Stimulated activated CD4-positive, alpha-beta T cell treated with anti-CD3 and anti-CD28 coated beads, TNF-alpha, amount 100 ng/mL, for 24 hours (primary cell): ENCODE data around the gene PLK5.

ENCODE experiments used
- DNase-seq, 3 experiments: peaks; one replicate each; pipeline ENCODE4 v3.0.0-alpha.2; 2020; ENCODE audit warnings: low read depth in 3 of 3

The PLK5 gene

DNA sequence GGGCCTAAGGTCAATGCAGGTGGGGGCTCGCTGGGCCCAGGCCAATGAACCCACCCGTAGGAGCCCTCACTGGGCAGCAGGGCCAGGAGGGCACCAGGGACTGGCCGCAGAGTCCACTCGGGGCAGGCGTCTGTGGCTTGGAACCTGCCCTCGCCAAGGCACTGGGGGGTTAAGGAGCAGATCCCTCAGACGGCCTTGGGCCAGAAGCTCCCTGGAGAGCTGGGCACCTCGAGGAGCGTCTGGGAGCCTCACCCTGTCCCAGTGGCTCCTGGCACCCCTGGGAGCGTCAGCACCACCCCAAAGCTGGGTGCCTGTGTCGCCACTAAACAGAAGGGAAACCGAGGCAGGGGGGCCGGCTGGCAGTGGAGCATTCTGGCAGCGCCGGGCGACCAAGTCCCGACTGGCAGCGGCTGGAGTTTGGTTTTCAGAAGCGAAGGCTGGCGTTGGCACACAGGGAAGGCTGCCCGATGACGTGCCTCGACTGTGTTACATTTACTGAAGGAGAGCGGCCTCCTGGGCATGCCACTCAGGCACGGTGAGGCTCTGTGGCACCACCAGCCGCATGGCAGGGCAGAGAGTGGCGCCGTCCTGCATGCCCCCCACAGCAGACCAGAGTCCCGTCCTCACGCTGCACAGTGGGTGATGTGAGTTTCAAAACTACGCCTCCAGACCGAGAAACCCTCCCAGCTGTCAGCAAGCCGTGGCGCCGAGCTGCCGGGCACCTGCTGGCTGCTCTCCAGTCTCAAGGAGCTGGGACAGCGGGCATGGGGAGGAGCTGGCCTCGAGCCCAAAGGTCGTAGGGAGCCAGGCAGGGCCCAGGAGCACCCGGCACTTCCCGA, 53.4 kb downstream of the PLK5 start:
- no peak for DNase-seq

DNA sequence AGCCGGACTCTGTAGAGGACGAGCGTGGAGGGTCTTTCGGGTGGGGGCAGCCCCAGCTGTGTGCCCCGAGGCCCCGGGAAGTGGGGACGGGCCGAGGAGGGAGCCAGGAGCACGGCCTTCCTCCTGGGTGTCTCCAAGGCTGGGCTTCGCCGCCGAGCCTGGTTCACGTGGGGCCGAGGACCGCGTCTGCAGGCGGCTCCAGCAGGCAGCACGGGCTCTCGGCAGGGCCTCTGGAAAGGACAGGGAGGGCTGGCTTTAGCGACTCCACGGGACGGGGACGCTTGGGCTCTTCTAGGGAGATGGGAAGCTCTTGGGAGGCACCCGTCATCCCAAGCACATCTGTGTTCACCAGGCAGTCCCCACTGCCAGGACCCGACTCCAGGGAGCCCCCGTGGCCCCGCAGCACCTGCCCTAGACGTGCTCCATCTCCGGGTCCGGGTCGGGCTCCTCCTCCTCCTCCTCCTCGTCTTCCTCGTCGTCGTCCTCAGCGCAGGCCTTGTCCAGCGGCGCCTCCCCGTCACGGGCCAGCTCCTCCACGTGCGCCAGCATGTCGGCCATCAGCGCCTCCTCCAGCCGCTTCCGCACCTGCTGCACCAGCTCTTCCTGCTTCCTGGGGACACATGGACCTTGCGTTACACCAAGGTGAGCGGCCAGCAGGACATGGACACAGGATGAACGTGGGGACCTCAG, 54.2 kb downstream of the PLK5 start:
- no peak for DNase-seq

DNA sequence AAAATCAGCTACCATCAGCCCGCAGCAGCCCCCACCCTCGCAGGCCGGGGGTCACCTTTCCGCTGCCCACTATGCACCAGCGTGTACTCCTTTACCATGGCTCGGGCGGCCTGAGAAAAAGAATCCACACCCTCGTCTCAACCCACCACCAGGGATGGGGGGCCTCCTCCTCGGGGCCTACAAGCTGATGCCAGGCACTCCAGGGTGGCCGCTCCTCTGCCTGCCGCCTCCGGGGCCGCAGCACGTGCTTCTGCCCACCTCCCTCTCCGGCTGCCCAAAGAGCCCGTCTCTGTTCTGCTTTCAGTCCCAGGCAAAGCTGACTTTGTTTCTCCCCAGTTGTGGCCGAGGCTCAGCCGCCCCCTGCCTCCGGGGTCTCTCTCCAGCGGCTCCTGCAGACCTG, 55.3 kb downstream of the PLK5 start:
- DNase-seq = no peak

DNA sequence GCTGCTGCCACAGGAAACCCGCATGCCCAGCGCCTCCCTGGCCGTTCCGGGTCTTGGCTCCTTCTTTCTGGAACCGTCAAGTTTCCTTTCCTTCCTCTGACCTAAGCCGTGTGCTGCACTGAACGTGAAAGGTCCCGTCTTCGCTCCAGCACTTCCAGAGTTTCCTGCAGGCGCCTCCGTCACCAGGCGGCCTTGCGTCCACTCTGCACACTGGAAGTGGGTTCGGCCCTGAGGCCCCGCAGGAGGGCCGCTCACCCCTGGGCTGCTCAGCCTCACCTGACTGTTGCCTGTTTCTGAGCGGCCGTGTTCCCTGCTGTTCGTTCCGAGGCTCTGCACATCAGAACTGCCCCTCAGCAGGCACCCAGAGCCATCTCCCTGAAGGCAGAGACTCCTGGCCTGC, 56.5 kb downstream of the PLK5 start:
- DNase-seq = no peak

DNA sequence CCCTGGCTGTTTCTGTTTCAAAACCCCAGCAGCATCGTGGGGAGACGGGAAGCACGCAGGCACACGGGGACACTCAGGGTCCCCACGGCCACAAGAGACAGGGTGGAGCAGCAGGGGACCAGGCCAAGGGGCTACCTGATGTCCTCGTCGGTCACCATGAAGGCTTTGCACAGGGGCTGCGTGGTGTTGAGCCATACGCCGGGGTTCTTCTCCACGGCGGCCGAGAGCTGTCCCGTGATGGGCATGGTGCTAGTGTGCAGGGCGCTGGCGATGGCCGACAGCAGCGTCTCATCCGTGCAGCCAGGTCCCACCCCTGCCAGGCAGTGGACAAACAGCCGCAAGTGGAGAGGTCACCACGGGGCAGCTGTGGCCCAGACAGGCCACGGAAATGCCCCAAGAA, 57.1 kb downstream of the PLK5 start:
- no peak for DNase-seq

DNA sequence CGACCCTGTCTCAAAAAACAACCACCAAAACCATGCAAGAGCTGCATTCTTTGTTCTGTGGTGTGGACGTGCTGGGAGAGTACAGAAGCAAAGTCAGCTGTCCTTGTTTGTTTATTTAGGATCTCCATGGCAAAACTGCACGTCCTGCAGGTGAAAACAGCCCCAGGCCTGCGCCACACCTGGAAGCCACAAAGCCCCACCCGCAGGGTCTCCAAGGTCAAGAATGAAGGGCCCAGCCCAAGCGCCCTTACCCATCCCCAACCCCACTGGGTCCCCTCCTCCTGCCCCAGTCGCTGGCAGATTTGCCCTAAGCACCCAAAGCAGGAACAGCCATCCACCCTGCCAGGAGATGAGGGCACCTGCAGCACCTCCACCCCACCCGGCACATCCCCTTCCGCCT, 58.3 kb downstream of the PLK5 start:
- DNase-seq = no peak

DNA sequence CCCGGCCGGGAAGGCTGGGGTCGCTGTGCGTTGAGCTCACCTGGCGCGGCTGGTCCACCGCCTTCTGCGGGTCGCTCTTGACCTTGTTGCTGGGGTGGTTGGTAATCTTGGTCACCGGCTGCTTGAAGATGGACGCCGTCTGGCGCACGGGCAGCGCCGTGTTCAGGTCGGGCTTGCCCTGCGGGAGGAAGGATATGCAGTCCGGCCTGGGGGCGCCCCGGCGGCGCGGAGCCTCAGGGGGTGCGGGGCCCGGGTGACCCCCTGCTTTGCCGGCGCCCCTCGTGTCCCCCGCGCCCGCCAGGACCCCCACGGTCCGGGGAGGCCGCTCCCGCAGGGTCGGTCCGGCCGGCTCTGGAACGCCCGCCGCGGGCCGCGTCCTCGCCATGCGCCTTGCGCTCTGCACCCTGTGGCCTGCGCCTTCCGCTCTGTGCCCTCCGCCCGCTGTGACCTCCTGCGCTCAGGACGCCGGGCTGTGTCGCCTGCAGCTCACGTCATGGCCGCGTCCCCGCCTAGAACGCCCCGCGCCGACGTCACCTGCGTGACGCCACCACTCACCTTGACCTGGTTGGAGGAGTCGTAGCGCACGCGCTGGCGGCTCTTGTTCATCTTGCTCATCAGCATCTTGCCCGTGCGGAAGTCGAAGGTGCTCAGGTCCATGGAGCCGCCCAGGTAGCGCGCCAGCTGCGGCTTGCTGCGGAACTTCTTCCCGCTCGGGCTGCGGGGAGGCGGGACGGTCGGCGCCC, 60.8 kb downstream of the PLK5 start:
- DNase-seq = no peak

DNA sequence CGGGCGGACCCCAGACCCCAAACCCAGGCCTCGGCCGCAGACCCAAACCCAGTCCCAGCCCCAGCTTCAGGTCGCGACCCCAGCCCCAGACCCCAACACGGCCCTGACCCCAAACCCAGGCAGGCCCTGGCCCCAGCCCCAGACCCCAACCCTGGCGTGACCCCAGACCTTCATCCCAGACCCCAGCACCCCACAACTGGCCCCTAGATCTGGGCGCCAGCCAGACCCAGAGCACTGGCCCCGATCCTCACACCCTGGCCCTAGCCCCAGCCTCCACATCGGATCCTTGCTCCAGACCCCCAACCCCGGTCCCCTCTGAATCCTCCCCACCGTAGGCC, 61.3 kb downstream of the PLK5 start:
- DNase-seq = no peak
